Kidney tubule cell (primary cell): ENCODE data around the gene NDUFAF8.

Experiments
- DNase-seq: peaks from one replicate; pipeline ENCODE4 v3.0.0-alpha.2; 2018; ENCODE audit warnings: low spot score

Gene NDUFAF8

GRCh38 chr17:81277421-81277820 is 38.3 kb downstream of the NDUFAF8 start:
- no peak for DNase-seq

GRCh38 chr17:81277946-81278693 is 39.0 kb downstream of the NDUFAF8 start:
- DNase-seq: no peak

GRCh38 chr17:81278831-81279230 is 39.7 kb downstream of the NDUFAF8 start:
- no peak for DNase-seq

GRCh38 chr17:81279278-81280275 is 40.5 kb downstream of the NDUFAF8 start:
- no peak for DNase-seq

GRCh38 chr17:81280571-81280970 is 41.5 kb downstream of the NDUFAF8 start:
- no peak for DNase-seq

GRCh38 chr17:81282141-81282540 is 43.0 kb downstream of the NDUFAF8 start:
- DNase-seq: no peak

GRCh38 chr17:81282876-81283275 is 43.8 kb downstream of the NDUFAF8 start:
- DNase-seq: no peak

GRCh38 chr17:81285179-81285878 is 46.2 kb downstream of the NDUFAF8 start:
- DNase-seq: no peak

GRCh38 chr17:81285894-81286293 is 46.8 kb downstream of the NDUFAF8 start:
- DNase-seq: no peak

GRCh38 chr17:81286491-81287145 is 47.5 kb downstream of the NDUFAF8 start:
- DNase-seq: no peak

GRCh38 chr17:81287152-81287551 is 48.0 kb downstream of the NDUFAF8 start:
- no peak for DNase-seq

GRCh38 chr17:81287741-81288430 is 48.8 kb downstream of the NDUFAF8 start:
- DNase-seq: no peak

- DNase-seq: no peak
Observed at GRCh38 chr17:81288715-81289114, 49.6 kb downstream of the NDUFAF8 start.

GRCh38 chr17:81289627-81290026 is 50.5 kb downstream of the NDUFAF8 start:
- DNase-seq: no peak

- DNase-seq: no peak
Observed at GRCh38 chr17:81290230-81290629, 51.1 kb downstream of the NDUFAF8 start.
